GM12864 (cell line): Measurements from ENCODE around the gene CXADR.

Source experiments
- DNase-seq: peaks from one replicate; pipeline ENCODE4 v3.0.0-alpha.2; 2011; ENCODE audit warnings: low read depth
- H3K4me3 ChIP-seq: 2 replicates; pipeline ENCODE4 v1.5.1; 2011; ENCODE audit warnings: mild to moderate bottlenecking, low read depth, low read length, control low read depth
- TF ChIP-seq, protein P1 (sequence below): IDR thresholded peaks from 2 replicates; pipeline ENCODE4 v1.5.1; 2011; ENCODE audit warnings: low read depth, mild to moderate bottlenecking, moderate library complexity, low read length, control low read depth, inconsistent platforms; ENCODE audit errors: missing control alignments

CXADR gene

DNA sequence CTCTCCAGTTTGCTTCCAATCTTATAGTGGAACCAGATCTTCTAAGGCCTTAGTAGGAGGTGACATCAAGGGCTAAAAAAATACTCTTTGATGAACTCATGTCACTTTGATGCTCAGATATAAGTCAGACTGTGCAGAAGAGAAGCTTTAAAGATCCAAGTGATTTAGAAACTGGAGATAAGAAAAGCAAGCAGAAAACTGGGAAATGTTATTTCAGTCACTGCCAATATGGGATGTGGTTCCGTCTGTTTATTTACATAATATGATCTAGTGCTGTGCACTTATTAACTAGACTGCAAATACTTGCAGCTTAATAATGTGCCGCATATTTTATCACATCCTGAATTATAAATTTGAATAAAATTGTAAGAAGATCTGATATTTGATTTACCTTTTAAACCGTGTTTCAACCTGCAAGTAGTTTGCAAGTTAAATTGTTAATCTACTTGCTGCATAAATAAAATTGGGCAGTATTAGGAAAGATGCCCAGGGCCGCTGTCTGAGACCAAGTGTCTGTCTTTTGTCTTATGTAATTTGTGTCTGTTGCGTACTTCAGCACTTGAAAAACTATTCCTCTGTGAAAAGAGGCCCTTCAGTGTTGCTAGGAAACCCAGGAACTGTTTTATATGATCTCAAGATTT, 29.6 kb downstream of the CXADR start:
- DNase-seq = no peak
- TF ChIP-seq, protein P1, sequence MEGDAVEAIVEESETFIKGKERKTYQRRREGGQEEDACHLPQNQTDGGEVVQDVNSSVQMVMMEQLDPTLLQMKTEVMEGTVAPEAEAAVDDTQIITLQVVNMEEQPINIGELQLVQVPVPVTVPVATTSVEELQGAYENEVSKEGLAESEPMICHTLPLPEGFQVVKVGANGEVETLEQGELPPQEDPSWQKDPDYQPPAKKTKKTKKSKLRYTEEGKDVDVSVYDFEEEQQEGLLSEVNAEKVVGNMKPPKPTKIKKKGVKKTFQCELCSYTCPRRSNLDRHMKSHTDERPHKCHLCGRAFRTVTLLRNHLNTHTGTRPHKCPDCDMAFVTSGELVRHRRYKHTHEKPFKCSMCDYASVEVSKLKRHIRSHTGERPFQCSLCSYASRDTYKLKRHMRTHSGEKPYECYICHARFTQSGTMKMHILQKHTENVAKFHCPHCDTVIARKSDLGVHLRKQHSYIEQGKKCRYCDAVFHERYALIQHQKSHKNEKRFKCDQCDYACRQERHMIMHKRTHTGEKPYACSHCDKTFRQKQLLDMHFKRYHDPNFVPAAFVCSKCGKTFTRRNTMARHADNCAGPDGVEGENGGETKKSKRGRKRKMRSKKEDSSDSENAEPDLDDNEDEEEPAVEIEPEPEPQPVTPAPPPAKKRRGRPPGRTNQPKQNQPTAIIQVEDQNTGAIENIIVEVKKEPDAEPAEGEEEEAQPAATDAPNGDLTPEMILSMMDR = no peak
- H3K4me3 ChIP-seq = no peak overlapping the region

- H3K4me3 ChIP-seq = no peak overlapping the region
- TF ChIP-seq, protein P1 = no peak
- no peak for DNase-seq
Measured at GRCh38 chr21:17545007-17545406, 32.2 kb downstream of the CXADR start.

- H3K4me3 ChIP-seq = no peak overlapping the region
- no peak for DNase-seq
- TF ChIP-seq, protein P1 = no peak
Measured at GRCh38 chr21:17548262-17548661, 35.4 kb downstream of the CXADR start.

DNA sequence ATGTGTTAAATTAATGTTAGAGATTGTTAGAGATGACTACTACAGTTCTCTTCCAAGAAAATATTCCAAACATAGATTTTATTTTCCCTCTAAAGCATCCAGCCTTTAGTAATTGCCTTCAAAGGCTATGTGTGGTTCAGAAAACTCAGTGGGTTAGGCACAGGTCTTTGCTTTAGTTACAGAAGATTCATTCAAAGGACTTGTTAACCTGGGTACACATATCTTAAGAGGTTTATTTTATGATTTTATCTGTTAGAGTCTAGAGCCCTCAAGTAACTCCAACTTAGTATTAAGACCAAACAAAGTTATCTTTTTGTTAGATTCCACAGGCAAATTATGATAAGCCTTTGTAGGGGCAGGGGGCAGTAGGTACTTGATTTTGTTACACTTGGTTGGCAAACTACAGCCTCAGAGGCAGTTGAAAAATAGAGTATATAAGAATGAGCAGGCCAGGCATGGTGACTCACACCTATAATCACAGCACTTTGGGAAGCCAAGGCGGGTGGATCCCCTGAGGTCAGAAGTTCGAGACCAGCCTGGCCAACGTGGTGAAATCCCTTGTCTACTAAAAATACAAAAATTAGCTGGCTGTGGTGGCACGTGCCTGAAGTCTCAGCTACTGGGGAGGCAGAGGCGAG, 37.9 kb downstream of the CXADR start:
- TF ChIP-seq, protein P1 = no peak
- no peak overlapping the region for H3K4me3 ChIP-seq
- no peak for DNase-seq

- TF ChIP-seq, protein P1 = no peak
- H3K4me3 ChIP-seq = no peak overlapping the region
Measured at GRCh38 chr21:17552410-17552809, 39.6 kb downstream of the CXADR start.

DNA sequence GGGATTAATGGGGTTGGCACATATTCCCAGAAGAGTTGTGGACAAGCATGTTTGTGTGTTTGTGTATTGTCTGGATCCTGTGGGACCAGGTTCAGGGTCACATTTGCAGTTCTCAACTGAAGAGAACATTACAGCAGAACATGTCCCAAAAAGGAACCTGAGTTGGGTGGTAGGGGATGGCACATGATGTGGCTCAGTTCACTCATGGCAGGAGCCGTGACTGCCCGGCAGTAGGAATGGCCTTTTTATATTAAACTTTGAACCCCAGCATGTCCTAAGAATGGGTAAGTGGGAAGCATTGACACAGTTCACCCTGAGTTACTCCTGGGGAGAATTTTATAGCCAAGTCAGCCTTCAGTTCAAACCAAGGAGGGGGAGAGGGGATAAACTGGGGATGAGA, 41.3 kb downstream of the CXADR start:
- no peak for DNase-seq
- TF ChIP-seq, protein P1 = no peak
- H3K4me3 ChIP-seq = no peak overlapping the region

More at GRCh38 chr21:17552410-17552809, 39.6 kb downstream of the CXADR start:
- no peak for DNase-seq
